ENCODE measurements around the gene ARHGAP30. TPM values are rescaled to one million over a fixed set of nuclear protein-coding genes. Genes with fewer than 3 reads are reported as not detected.

ARHGAP30 gene
- total RNA-seq, 1 donor from 2014 or later = 63.7 TPM

DNA sequence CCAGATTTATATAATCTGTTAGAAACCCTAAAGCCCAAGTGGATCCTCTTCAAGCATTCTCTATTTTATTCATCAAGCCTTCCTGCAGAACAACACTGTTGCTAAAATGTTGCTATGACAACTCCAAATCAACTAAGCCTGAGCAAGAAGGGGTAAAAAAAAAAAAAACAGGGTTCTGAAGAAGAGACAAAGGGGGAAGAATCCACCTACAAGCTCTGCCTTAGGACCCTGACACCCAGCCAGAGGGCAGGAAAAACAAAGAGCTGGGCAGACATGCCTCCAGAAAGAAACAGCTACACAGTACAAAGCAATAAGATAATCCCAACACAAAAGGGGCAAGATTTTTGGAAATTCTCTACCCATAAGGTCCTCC, 25.2 kb downstream of the ARHGAP30 start:
- Histone ChIP-seq H3K4me1 (peaks cover 36% of the 10 kb centered on the region), H3K4me3 (peak overlapping the region; percentile 95), H3K27me3 (ENCODE audit: low read depth) (no peaks in the 10 kb centered on the region), H3K9me3 (no peaks in the 10 kb centered on the region), H3K27ac (peak overlapping the region; percentile 98), H3K36me3 (peaks cover 43% of the 10 kb centered on the region)
- DNase-seq (no peak), ATAC-seq (no peak)
- intact Hi-C loops (cut with DNase I) = no loop called here
- TF ChIP-seq CTCF (IDR thresholded peaks at IDR 0.05) = no peak

DNA sequence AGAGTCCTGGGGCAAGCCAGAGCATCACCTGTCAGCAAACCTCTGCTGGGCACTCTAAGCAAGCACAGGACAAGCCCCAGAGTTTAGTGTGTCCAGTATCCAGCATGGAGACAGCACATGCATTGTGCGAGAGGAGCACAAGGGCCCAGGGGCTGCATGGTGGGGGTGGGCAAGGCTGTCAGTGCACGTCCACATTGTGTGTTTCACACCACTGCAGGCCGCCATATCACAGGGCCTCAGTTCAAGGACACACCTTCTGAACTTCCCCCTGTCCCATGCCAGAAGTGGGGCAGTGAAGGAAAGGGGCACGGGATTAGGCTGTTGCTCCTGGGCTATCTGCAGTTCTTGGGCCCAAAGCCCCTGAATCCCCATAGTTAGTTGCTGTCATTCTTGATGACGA, 30.1 kb downstream of the ARHGAP30 start:
- Histone ChIP-seq H3K27me3 (ENCODE audit: low read depth) (no peaks in the 10 kb centered on the region), H3K9me3 (no peaks in the 10 kb centered on the region), H3K4me3 (no peak overlapping the region), H3K27ac (peak overlapping the region; percentile 80), H3K4me1 (peaks cover 37% of the 10 kb centered on the region), H3K36me3 (peaks cover 49% of the 10 kb centered on the region)
- DNase-seq (no peak), ATAC-seq (no peak)
- intact Hi-C loops (cut with DNase I) = no loop called here
- TF ChIP-seq CTCF (IDR thresholded peaks at IDR 0.05) = no peak

DNA sequence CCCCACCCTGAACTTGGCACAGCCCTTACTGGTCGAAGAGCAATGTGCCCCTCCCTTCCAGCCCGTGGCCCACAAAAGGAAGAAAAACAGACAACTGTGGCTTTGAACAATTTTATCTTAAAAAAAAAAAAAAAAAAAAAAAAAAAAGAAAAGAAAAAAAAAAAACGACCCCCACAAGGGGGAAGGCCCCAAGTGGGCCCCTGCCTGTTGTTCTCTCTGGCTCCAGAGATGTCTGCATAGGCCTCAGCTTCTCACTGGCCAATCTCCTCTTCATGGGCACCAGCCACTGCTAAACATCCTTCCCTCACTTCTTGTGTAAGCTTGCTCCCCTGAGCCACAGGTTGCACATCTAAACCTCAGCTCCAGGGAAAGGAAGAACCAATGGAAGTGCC, 30.5 kb downstream of the ARHGAP30 start:
- peak overlapping the region; percentile 67 for H3K4me3 ChIP-seq

DNA sequence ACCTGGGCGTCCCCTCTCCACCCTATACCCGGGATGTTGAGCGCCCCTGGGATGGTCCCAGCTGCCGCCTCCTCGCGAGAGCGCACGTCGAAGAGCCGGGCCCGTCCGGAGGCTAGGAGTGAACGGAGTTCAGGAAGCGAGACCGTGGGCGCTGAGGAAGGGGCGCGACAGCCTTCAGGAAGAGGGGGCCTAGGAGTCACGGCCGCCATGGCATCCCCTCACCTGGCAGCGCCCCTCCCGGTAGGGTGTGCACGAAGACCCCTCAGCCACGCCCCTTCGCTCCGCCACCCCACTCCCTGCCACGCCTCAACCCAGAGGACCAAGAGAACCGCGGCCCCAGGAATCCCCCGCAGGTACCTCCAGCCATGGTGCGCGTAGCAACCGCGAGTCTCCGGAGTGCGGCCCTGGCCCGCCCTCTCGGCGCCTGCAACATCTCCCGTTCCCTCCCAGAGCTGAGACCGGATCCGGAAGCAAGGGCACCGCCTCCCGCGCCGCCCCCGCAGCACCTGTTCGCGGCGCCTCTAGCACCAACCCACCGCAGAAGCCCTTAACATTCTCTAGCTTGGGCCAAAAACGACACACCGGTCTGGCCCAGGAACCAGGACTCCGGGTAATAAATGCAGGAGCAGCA, 31.1 kb downstream of the ARHGAP30 start, which contains the start of gene TSTD1:
TSTD1 (minus strand) TSS at position 442 of the 631 bp plus-strand sequence; CDS start at position 367, 75 bp downstream.
- peaks cover 49% of the 10 kb centered on the region for H3K36me3 ChIP-seq
- no peak for TF ChIP-seq CTCF (IDR thresholded peaks at IDR 0.05)
- peak within 1 kb of the TSS; percentile 67 for H3K4me3 ChIP-seq
- ATAC-seq (peak; percentile 96 to 98), DNase-seq (peak; percentile 90)
- intact Hi-C loops (cut with DNase I) = no loop called here
- peak within 1 kb of the TSS; percentile 80 for H3K27ac ChIP-seq
- H3K9me3 ChIP-seq = no peaks in the 10 kb centered on the region
- peaks cover 28% of the 10 kb centered on the region for H3K4me1 ChIP-seq
- no peaks in the 10 kb centered on the region for H3K27me3 ChIP-seq (ENCODE audit: low read depth)

More for the DNA sequence above, 30.5 kb downstream of the ARHGAP30 start:
- intact Hi-C loops (cut with DNase I) = no loop called here
- Histone ChIP-seq H3K9me3 (no peaks in the 10 kb centered on the region), H3K27me3 (ENCODE audit: low read depth) (no peaks in the 10 kb centered on the region), H3K36me3 (peaks cover 49% of the 10 kb centered on the region), H3K27ac (peak overlapping the region; percentile 80), H3K4me1 (peaks cover 33% of the 10 kb centered on the region)
- no peak for ATAC-seq
- no peak for DNase-seq
- TF ChIP-seq CTCF (IDR thresholded peaks at IDR 0.05) = no peak

DNA sequence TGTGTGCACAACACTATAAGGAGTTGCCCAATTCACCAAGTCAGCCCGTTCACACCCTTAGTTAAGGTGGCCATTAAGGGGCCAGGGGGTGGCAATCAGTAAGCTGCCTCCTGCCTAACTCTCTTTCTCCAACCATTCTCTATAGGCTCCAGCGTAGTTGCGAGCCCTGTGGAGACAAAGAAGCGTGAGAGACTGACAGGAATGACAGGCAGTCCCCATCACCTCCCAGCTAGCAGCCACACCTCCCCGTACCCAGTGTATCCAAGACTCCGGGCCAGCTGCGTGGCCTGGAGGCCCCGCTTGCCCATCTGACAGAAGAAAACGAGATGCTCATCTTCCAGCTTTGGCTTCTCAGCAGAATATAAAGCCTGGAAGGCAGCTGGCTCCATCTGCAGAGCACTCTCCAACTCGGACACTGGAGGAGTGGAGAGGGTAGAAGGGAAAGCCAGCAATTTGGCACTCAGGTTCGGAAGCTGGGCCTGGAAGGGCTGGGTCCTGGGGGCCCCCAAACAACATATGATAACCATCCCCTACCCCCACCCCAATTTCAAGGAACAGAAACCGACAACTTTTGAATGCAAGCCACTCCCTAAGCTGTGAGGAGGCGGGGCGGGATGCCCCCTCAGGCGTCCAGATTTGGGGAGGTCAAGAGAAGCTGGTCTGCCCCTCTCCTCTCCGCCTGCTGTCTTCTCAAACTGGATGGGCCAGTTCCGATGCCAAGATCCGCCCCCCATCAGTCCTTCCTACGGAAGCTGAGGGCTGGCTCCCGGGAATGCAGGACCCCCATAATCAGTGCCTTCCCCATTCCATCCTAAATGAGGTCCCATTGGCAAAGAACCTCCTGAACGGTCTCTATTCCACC, 31.8 kb downstream of the ARHGAP30 start:
- no peak for TF ChIP-seq CTCF (IDR thresholded peaks at IDR 0.05)
- no peaks in the 10 kb centered on the region for H3K9me3 ChIP-seq
- peaks cover 28% of the 10 kb centered on the region for H3K4me1 ChIP-seq
- intact Hi-C loops (cut with DNase I) = no loop called here
- peaks cover 43% of the 10 kb centered on the region for H3K36me3 ChIP-seq
- H3K27me3 ChIP-seq (ENCODE audit: low read depth) = no peaks in the 10 kb centered on the region
- DNase-seq (peak; percentile 60), ATAC-seq (peak; percentile 36 to 65)
- H3K27ac ChIP-seq = peak overlapping the region; percentile 80
- H3K4me3 ChIP-seq = peak overlapping the region; percentile 67

Measured in lower lobe of right lung (tissue), 2 donors.